OCI-LY3 (cell line): ENCODE measurements around the gene ELAPOR1.

Experiments
- H2AFZ ChIP-seq: fragments of 200-600, 300-600 bp; shearing (Covaris generic); 2 replicates; pipeline ENCODE4 v1.6.0; 2014; ENCODE audit warnings: antibody characterized with exemption, low read depth, low read length
- H3K27ac ChIP-seq: fragments of 200-600, 300-600 bp; sonication (generic); 2 replicates; pipeline ENCODE4 v1.5.1; 2014; ENCODE audit warnings: mild to moderate bottlenecking, low read length, moderate library complexity, mixed read lengths
- H3K27me3 ChIP-seq: fragments of 200-600, 300-600 bp; sonication (generic); 2 replicates; pipeline ENCODE4 v1.6.1; 2014; ENCODE audit warnings: low read depth, low read length, mixed read lengths
- H3K36me3 ChIP-seq: fragments of 200-600, 300-600 bp; sonication (generic); replicated peaks from 2 replicates; pipeline ENCODE3; 2014; ENCODE audit warnings: low read depth, low read length, mixed read lengths
- H3K4me1 ChIP-seq: fragments of 300-600, 200-600 bp; sonication (generic); 2 replicates; pipeline ENCODE4 v1.6.1; 2014; ENCODE audit warnings: low read length, mixed read lengths
- H3K4me2 ChIP-seq: fragments of 200-600, 300-600 bp; sonication (generic); 2 replicates; pipeline ENCODE4 v1.6.1; 2014; ENCODE audit warnings: low read length, mixed read lengths
- H3K4me3 ChIP-seq: fragments of 300-600, 200-600 bp; sonication (generic); 2 replicates; pipeline ENCODE4 v1.5.1; 2014; ENCODE audit warnings: antibody characterized with exemption, mild to moderate bottlenecking, low read length, moderate library complexity
- H3K79me2 ChIP-seq: fragments of 300-600, 200-600 bp; shearing (Covaris generic); 2 replicates; pipeline ENCODE4 v1.6.1; 2014; ENCODE audit warnings: mild to moderate bottlenecking, low read length, mixed read lengths
- H3K9ac ChIP-seq: fragments of 300-600, 200-600 bp; shearing (Covaris generic); 2 replicates; pipeline ENCODE4 v1.6.0; 2014; ENCODE audit warnings: mild to moderate bottlenecking, low read length, moderate library complexity
- H3K9me3 ChIP-seq: fragments of 200-600, 300-600 bp; shearing (Covaris generic); 2 replicates; pipeline ENCODE4 v1.6.1; 2014; ENCODE audit warnings: low read length, mixed read lengths; ENCODE audit not compliant: insufficient read depth
- H4K20me1 ChIP-seq: fragments of 200-600, 300-600 bp; sonication (generic); 2 replicates; pipeline ENCODE4 v1.6.1; 2016; ENCODE audit warnings: low read length, mixed read lengths; ENCODE audit not compliant: insufficient read depth
- CTCF ChIP-seq: fragments of 200-600, 300-600 bp; sonication (generic); IDR thresholded peaks from 2 replicates; pipeline ENCODE4 v1.5.1; 2014; ENCODE audit warnings: antibody characterized with exemption, low read length, low read depth
- EZH2phosphoT487 ChIP-seq: fragments of 200-600 bp; shearing (Covaris generic); IDR thresholded peaks from 2 replicates; pipeline ENCODE4 v1.6.1; 2018; ENCODE audit warnings: antibody characterized with exemption, mixed run types, low read depth

Gene ELAPOR1

DNA sequence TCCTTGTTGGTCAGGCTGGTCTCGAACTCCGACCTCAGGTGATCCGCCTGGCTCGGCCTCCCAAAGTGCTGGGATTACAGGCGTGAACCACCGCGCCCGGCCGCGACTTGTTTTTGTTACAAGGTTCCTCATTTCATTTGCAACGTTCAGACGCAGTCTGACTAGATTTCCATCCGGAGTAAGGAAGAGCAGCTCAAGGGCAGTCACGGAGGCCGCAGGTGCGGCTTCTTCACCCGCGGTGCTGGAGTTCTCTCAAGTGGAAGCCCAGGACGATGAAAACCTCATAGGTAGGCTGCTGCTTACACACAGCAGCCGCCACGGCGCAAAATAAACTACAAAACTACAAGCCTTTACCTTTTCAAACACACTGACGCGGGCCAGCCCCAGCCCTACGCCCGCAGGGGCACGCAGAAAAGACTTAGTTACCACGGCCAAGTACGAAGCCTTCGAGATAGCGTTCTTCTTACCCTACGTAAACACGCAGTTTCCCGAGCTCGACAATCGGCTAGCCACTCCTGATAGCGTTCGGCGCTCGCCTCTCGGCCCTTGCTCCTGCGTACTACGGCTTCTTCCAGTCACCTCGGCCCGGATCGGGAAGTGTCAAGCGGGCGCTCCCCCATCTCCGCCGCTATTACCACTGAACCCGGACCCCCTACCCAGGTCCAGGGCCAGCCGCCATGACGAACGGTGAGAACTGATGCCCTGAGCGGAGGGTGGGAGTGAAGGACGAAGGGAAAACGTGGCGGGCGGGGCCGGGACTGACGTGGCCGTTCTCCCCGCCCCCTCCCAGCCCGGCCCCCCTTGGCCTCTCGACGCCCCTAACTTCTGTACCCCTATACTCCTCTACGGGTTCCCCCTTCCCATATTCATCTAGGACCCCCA lies 23.5 kb upstream of the ELAPOR1 start, which contains the start of gene TMEM167B:
Gene TMEM167B (plus strand): TSS at position 569 of the 882 bp plus-strand sequence. CDS start 109 bp downstream, at position 678.
- H3K27me3 ChIP-seq = no peaks in the 10 kb centered on the region
- peak within 1 kb of the TSS; percentile 93 for H2AFZ ChIP-seq
- H3K9me3 ChIP-seq = no peaks in the 10 kb centered on the region
- H4K20me1 ChIP-seq = no peaks in the 10 kb centered on the region
- TF ChIP-seq CTCF (no peak), EZH2phosphoT487 (no peak)
- peak within 1 kb of the TSS; percentile 90 for H3K4me2 ChIP-seq
- H3K79me2 ChIP-seq = peaks cover 25% of the 10 kb centered on the region
- peak within 1 kb of the TSS; percentile 89 for H3K9ac ChIP-seq
- peaks cover 9% of the 10 kb centered on the region for H3K4me1 ChIP-seq
- H3K27ac ChIP-seq = peak within 1 kb of the TSS; percentile 82
- H3K36me3 ChIP-seq = no peaks in the 10 kb centered on the region
- peak within 1 kb of the TSS; percentile 99 for H3K4me3 ChIP-seq

- peak overlapping the region; percentile 70; the same call in 1 of the 2 replicates for H2AFZ ChIP-seq
- H3K9me3 ChIP-seq = no peaks in the 10 kb centered on the region
- peaks cover 25% of the 10 kb centered on the region for H3K79me2 ChIP-seq
- no peak for TF ChIP-seq CTCF
- no peak for TF ChIP-seq EZH2phosphoT487
- H3K36me3 ChIP-seq = no peaks in the 10 kb centered on the region
- no peaks in the 10 kb centered on the region for H3K27me3 ChIP-seq
- H3K4me3 ChIP-seq = peak overlapping the region; percentile 99
- H3K27ac ChIP-seq = peak overlapping the region; percentile 82
- H3K4me2 ChIP-seq = peak overlapping the region; percentile 89
- no peaks in the 10 kb centered on the region for H4K20me1 ChIP-seq
- H3K4me1 ChIP-seq = peaks cover 9% of the 10 kb centered on the region
- peak overlapping the region; percentile 89 for H3K9ac ChIP-seq
Measured at GRCh38 chr1:109091078-109091838, 22.7 kb upstream of the ELAPOR1 start.

DNA sequence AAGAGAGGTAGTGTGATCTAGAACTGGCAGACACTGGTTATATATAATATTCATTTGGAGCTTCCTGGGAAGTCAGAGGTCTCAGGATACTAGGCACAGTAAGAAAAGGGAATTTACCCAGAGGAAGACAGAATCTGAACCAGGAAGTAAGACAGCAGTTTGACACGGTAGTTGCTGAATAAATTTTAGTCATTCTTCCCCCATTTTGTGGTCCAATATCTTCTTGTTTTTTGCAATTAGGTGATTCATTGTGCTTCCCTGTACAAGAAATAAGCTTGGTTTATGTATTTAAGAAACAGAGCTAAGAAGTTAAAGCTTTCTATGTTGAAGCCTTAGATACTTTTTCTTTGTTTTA lies 22.1 kb upstream of the ELAPOR1 start:
- H3K36me3 ChIP-seq = no peaks in the 10 kb centered on the region
- peaks cover 25% of the 10 kb centered on the region for H3K79me2 ChIP-seq
- no peaks in the 10 kb centered on the region for H3K27me3 ChIP-seq
- no peaks in the 10 kb centered on the region for H4K20me1 ChIP-seq
- H3K27ac ChIP-seq = peak overlapping the region; percentile 82
- peak overlapping the region; percentile 89 for H3K4me2 ChIP-seq
- H3K9ac ChIP-seq = peak overlapping the region; percentile 89
- no peak overlapping the region for H2AFZ ChIP-seq
- no peak for TF ChIP-seq CTCF
- no peak for TF ChIP-seq EZH2phosphoT487
- H3K9me3 ChIP-seq = no peaks in the 10 kb centered on the region
- H3K4me1 ChIP-seq = peaks cover 9% of the 10 kb centered on the region
- H3K4me3 ChIP-seq = peak overlapping the region; percentile 99

- peaks cover 25% of the 10 kb centered on the region for H3K79me2 ChIP-seq
- no peak overlapping the region for H3K4me2 ChIP-seq
- H2AFZ ChIP-seq = no peak overlapping the region
- no peak overlapping the region for H3K9ac ChIP-seq
- no peaks in the 10 kb centered on the region for H4K20me1 ChIP-seq
- H3K4me3 ChIP-seq = no peak overlapping the region
- H3K27me3 ChIP-seq = no peaks in the 10 kb centered on the region
- TF ChIP-seq EZH2phosphoT487 (no peak), CTCF (no peak)
- H3K27ac ChIP-seq = no peak overlapping the region
- no peaks in the 10 kb centered on the region for H3K36me3 ChIP-seq
- H3K9me3 ChIP-seq = no peaks in the 10 kb centered on the region
- H3K4me1 ChIP-seq = peaks cover 9% of the 10 kb centered on the region
Measured at GRCh38 chr1:109094377-109094803, 19.5 kb upstream of the ELAPOR1 start.
